ENCODE data around the gene PLA2G6. TPM values are rescaled to one million over a fixed set of nuclear protein-coding genes. Genes with fewer than 3 reads are reported as not detected.
A peak's percentile ranks its signal among the peaks of the same experiment; 100 is the strongest.

The PLA2G6 gene
- total and polyA plus RNA-seq, 2 experiments from 2014 or later, result 5.5 to 6.5 TPM

- in situ Hi-C loops (cut with MboI), result no loop called here
- WGBS, 2 experiments (ENCODE audit: low coverage in 1 of 2, low lambda C conversion rate in 2 of 2, missing lambda C conversion rate in 2 of 2), result 79 to 80% methylated on average over 13 to 16 of the region's 16 CpGs
- Histone ChIP-seq H3K27ac (no peak within 1 kb of the TSS), H3K9me2 (ENCODE audit: insufficient read depth) (no peaks in the 10 kb centered on the region), H3K79me2 (ENCODE audit: insufficient read depth) (no peaks in the 10 kb centered on the region), H3K27me3 (replicated peaks; ENCODE audit: insufficient read depth) (no peaks in the 10 kb centered on the region), H3K36me3 (ENCODE audit: low read depth) (no peaks in the 10 kb centered on the region), H3K4me1 (ENCODE audit: insufficient read depth) (no peaks in the 10 kb centered on the region), H3K4me3 (no peak within 1 kb of the TSS), H4K20me1 (ENCODE audit: insufficient read depth) (no peaks in the 10 kb centered on the region), H3K9ac (no peak within 1 kb of the TSS), H3F3A (ENCODE audit: insufficient read depth) (no peaks in the 10 kb centered on the region), H3K4me2 (ENCODE audit: unreplicated experiment) (no peak within 1 kb of the TSS), H3K9me3 (ENCODE audit: low read depth) (no peaks in the 10 kb centered on the region), H2AFZ (no peak within 1 kb of the TSS)
- no peak for TF ChIP-seq EZH2 (IDR thresholded peaks at IDR 0.05; ENCODE audit: insufficient read depth, poor library complexity, severe bottlenecking)
- no peak for TF ChIP-seq EZH2phosphoT487 (IDR thresholded peaks at IDR 0.05; ENCODE audit: insufficient read depth, low read depth)
- no peak for DNase-seq
These were observed 97.5 kb downstream of the PLA2G6 start, which contains the start of gene SLC16A8 for GRCh38 chr22:38083931-38084631. TSS of gene SLC16A8 (minus strand) at chr22:38084184. CDS start at chr22:38082873, 1,311 bp downstream.

DNA sequence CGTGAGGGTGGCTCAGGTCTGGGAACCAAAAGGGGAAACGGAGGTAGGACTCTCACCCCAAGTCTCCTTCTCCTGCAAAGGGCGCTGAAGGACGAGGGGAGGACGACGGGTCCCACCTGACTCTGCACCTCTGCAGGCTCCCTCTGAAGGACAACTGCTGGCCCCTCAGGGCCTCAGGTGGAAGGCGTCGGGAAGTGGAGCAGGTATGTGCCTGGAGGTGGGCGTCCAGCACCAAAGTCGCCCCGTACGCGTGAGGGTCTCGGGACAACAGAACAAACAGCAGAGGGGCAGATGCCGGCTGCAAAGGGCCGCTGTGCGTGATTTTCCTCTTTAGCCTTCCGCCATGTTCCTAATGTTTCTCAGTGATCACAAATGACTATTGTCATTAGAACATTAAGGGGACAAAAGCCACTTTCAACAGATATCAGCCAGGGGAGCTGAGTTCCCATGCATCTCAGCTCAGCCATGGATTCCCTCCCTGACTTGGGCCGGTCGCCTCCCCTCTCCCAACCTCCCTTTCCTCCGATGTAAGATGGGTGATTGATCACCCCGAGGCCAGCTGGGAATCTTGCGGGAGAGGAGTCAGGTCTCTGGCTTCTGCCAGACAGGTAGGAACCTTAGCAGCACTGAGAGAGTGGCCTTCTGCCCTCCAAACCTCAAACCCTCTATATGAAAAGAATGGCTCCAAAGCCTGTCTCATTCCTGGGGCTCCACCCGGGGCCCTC, 98.5 kb downstream of the PLA2G6 start:
- Histone ChIP-seq H4K20me1 (ENCODE audit: insufficient read depth) (no peaks in the 10 kb centered on the region), H3K9me2 (ENCODE audit: insufficient read depth) (no peaks in the 10 kb centered on the region), H3K36me3 (ENCODE audit: low read depth) (no peaks in the 10 kb centered on the region), H3K79me2 (ENCODE audit: insufficient read depth) (no peaks in the 10 kb centered on the region), H3K4me3 (no peak overlapping the region), H3F3A (ENCODE audit: insufficient read depth) (no peaks in the 10 kb centered on the region), H3K9ac (no peak overlapping the region), H3K4me1 (ENCODE audit: insufficient read depth) (no peaks in the 10 kb centered on the region), H3K4me2 (ENCODE audit: unreplicated experiment) (no peak overlapping the region), H3K9me3 (ENCODE audit: low read depth) (no peaks in the 10 kb centered on the region), H2AFZ (no peak overlapping the region), H3K27ac (no peak overlapping the region), H3K27me3 (replicated peaks; ENCODE audit: insufficient read depth) (no peaks in the 10 kb centered on the region)
- TF ChIP-seq EZH2phosphoT487 (IDR thresholded peaks at IDR 0.05; ENCODE audit: insufficient read depth, low read depth) (no peak), EZH2 (IDR thresholded peaks at IDR 0.05; ENCODE audit: insufficient read depth, poor library complexity, severe bottlenecking) (no peak)
- 91 to 97% methylated on average over 22 to 24 of the region's 24 CpGs for WGBS, 2 experiments (ENCODE audit: low coverage in 1 of 2, low lambda C conversion rate in 2 of 2, missing lambda C conversion rate in 2 of 2)
- DNase-seq, result no peak
- in situ Hi-C loops (cut with MboI), result no loop called here

DNA sequence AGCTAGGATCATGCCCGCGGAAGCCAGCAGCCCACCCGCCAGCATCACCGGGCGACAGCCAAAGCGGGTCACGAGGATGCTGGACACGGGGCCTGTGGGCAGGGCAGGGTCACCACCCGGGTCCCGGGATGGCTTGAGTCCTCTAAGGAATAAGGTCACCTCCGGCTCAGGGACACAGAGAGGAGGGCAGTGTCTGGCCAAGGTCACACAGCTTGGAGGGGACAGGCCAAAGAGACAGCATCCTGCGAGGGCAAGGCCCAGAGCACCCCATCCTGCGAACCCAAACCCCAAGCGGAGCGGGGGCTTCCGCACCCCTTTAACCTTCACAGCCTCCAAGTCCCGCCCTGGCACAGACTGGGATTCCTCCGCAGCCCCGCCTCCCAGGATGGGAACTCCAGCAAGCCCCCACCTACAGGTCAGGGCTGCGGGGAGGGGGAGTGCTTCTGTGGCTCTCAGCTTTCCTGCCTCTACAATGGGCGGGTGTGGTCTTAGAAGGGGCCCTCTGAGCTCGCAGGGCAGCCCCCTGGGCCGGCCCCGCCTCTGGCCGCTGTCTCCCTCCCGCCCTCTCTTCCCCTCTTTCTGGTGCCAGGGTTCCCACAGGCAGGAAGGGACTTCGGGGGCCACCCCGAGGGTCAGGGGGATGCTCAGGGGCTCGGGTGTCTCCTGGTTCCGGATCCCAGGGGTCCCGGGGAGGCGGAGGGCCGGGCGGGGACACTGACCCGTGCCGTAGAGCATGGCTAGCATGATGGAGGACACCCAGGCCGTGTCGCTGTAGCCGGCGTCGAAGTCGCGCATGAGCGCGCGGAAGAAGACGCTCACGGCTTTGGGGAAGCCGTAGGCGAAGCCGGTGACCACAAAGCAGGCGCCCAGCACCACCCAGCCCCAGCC, 99.4 kb downstream of the PLA2G6 start:
- H3K9me3 ChIP-seq (ENCODE audit: low read depth), result no peaks in the 10 kb centered on the region
- H3K27me3 ChIP-seq (replicated peaks; ENCODE audit: insufficient read depth), result no peaks in the 10 kb centered on the region
- no peak overlapping the region for H3K27ac ChIP-seq
- no peak overlapping the region for H3K9ac ChIP-seq
- no peak for TF ChIP-seq EZH2phosphoT487 (IDR thresholded peaks at IDR 0.05; ENCODE audit: insufficient read depth, low read depth)
- TF ChIP-seq EZH2 (IDR thresholded peaks at IDR 0.05; ENCODE audit: insufficient read depth, poor library complexity, severe bottlenecking), result no peak
- no peak for DNase-seq
- WGBS, 2 experiments (ENCODE audit: low coverage in 1 of 2, low lambda C conversion rate in 2 of 2, missing lambda C conversion rate in 2 of 2), result 62 to 72% methylated on average over 37 to 52 of the region's 52 CpGs
- peak overlapping the region; percentile 32 for H3K4me2 ChIP-seq (ENCODE audit: unreplicated experiment)
- no peaks in the 10 kb centered on the region for H3K9me2 ChIP-seq (ENCODE audit: insufficient read depth)
- no peaks in the 10 kb centered on the region for H4K20me1 ChIP-seq (ENCODE audit: insufficient read depth)
- H3F3A ChIP-seq (ENCODE audit: insufficient read depth), result no peaks in the 10 kb centered on the region
- H3K79me2 ChIP-seq (ENCODE audit: insufficient read depth), result no peaks in the 10 kb centered on the region
- in situ Hi-C loops (cut with MboI), result no loop called here
- no peaks in the 10 kb centered on the region for H3K4me1 ChIP-seq (ENCODE audit: insufficient read depth)
- no peaks in the 10 kb centered on the region for H3K36me3 ChIP-seq (ENCODE audit: low read depth)
- H2AFZ ChIP-seq, result no peak overlapping the region
- peak overlapping the region; percentile 45; the same call in 1 of the 2 replicates for H3K4me3 ChIP-seq

- Histone ChIP-seq H3K36me3 (ENCODE audit: low read depth) (no peaks in the 10 kb centered on the region), H3K9me3 (ENCODE audit: low read depth) (no peaks in the 10 kb centered on the region), H4K20me1 (ENCODE audit: insufficient read depth) (no peaks in the 10 kb centered on the region), H3K4me1 (ENCODE audit: insufficient read depth) (no peaks in the 10 kb centered on the region), H3F3A (ENCODE audit: insufficient read depth) (no peaks in the 10 kb centered on the region), H3K4me3 (peak overlapping the region; percentile 45), H3K27ac (no peak overlapping the region), H3K4me2 (ENCODE audit: unreplicated experiment) (peak overlapping the region; percentile 32), H3K27me3 (replicated peaks; ENCODE audit: insufficient read depth) (no peaks in the 10 kb centered on the region), H2AFZ (peak overlapping the region; percentile 71; the same call in 1 of the 2 replicates), H3K9ac (no peak overlapping the region), H3K9me2 (ENCODE audit: insufficient read depth) (no peaks in the 10 kb centered on the region), H3K79me2 (ENCODE audit: insufficient read depth) (no peaks in the 10 kb centered on the region)
- 8 to 18% methylated on average over 11 to 13 of the region's 17 CpGs for WGBS, 2 experiments (ENCODE audit: low coverage in 1 of 2, low lambda C conversion rate in 2 of 2, missing lambda C conversion rate in 2 of 2)
- in situ Hi-C loops (cut with MboI), result no loop called here
- TF ChIP-seq EZH2 (IDR thresholded peaks at IDR 0.05; ENCODE audit: insufficient read depth, poor library complexity, severe bottlenecking) (no peak), EZH2phosphoT487 (IDR thresholded peaks at IDR 0.05; ENCODE audit: insufficient read depth, low read depth) (no peak)
- DNase-seq, result no peak
These were observed 100.0 kb downstream of the PLA2G6 start for GRCh38 chr22:38081636-38081940.

All from GM23248 (cell line).